HG03196 (cell line): ENCODE measurements around the gene USP35.

ENCODE experiments used
- ATAC-seq: cut with Tn5 transposase; IDR thresholded peaks from one replicate; pipeline ENCODE4 v1.9.1; 2021; ENCODE audit not compliant: unreplicated experiment

USP35 gene

DNA sequence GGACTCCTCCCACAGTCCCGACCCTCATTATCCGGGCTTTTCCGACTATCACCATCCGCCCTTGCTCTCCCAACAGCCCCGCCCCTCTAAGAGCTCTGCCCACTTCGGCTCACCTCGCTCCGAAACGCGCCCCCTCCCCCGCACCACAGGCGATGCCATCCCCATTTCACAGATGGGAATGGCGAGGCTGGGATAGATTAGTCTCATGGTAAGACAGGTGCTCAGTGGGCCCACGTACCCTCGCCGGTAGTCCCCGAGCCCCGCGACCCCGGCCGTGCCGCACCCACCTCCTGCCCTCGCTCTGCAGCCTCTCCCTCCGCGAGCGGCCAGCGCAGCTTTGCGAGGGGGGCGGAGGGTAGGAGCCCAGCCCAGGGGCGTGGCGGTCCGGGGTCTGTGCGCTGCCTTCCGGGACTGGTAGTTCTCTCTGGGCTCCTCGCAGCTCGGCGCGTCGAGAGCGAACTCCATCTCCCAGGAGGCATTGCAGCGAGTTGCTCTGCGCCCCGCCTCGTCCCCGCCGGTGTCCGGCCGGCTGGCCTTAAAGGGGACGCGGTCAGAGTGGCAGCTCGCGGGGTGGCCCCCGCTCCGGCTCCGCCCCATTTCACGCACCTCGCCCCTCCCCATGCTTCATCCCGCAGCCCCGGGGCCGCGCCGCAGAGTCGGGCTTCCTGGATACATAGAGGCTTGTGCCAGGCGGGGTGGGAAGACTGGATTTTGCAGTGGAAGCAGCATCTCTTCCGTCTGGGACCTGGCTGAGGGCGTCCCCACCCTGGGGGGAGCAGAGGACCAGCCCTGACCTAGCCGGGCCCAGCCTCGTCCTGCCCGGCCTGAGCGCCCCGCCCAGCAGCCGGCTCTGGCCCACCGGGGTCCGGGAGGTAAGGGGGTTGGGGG lies at the start of gene USP35, which contains the start of gene KCTD21:
USP35 (plus strand) TSS at position 634 of the 888 bp plus-strand sequence. CDS start 7,327 bp downstream, outside the sequence.
KCTD21 (minus strand) TSS at position 341 of the 888 bp plus-strand sequence. CDS start 14,072 bp downstream, outside the sequence.
- peak; percentile 95 for ATAC-seq

- peak; percentile 89 for ATAC-seq
Measured at GRCh38 chr11:78139422-78140391, 49.0 kb upstream of the USP35 start, which contains the start of gene ALG8. ALG8 (minus strand) TSS chr11:78139626; CDS start chr11:78139588, 38 bp downstream.

DNA sequence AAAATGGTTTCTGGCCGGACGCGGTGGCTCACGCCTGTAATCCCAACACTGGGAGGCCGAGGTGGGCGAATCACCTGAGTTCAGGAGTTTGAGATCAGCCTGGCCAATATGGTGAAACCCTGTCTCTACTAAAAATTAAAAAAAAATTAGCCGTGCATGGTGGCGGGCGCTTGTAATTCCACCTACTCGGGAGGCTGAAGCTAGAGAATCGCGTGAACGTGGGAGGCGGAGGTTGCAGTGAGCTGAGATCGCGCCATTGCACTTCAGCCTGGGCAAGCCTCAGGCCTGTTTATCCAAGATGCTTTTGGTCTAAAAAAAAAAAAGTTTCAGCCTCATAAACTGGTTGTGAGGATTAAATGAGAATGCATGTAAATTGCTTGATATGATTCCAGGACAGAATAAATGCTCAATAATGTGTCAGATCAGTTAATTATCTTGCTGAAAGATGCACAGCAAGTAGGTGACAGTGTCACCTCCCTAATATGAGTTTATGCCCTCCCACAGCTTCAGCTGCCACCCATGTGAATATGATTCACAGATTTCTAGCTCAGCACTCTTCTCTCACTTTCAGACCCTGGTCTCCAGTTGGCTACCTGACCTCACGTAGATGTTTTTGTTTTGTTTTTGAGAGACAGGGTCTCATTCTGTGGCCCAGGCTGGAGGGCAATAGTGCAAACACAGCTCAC lies 48.2 kb upstream of the USP35 start:
- no peak for ATAC-seq

GRCh38 chr11:78145511-78146025 lies 43.2 kb upstream of the USP35 start:
- no peak for ATAC-seq

GRCh38 chr11:78147807-78148206 lies 40.9 kb upstream of the USP35 start:
- ATAC-seq, result no peak

- no peak for ATAC-seq
Measured at GRCh38 chr11:78149646-78150045, 39.1 kb upstream of the USP35 start.

GRCh38 chr11:78150346-78150745 lies 38.4 kb upstream of the USP35 start:
- ATAC-seq, result no peak

- no peak for ATAC-seq
Measured at GRCh38 chr11:78150754-78151153, 38.0 kb upstream of the USP35 start.

DNA sequence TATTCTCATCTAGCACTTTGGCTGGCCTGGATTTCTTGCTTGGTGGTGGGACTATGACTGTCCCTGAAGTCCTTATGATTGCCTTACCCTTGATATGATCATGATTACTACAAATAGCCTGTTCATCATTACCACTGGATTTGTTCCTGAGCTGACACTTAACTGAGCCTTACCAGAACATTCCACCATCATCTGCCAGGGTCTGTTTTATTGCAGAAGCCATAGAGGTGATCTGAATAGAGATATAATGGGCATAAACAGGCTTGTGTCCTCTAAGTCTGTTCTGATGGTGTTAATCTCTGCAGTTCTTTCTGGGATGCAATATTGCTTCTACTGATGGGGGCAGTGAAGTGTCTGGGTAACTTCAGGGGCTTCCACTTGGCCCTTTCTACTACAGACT lies 36.9 kb upstream of the USP35 start:
- no peak for ATAC-seq

- no peak for ATAC-seq
Measured at GRCh38 chr11:78156127-78156844, 32.4 kb upstream of the USP35 start.

GRCh38 chr11:78158987-78159652 lies 29.6 kb upstream of the USP35 start:
- no peak for ATAC-seq

DNA sequence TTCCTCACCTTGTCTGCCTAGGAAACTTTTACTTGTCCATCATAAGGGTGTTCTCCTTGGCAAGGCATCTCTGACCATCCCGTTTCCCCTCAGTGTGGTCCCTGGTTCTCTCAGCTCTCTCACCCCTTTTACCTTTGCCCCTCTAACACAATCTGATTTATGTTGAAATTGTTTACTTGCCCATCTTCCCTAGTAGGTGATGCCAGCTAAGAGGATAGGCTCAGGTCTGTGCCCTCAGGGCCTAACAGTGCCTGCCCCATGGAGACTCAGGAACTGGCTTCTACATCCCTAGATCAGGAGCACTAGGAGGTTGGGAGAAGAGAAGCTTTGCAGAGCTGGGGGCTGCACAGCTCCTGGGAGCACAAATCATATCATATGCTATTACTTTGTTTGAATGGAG lies 28.2 kb upstream of the USP35 start:
- no peak for ATAC-seq

DNA sequence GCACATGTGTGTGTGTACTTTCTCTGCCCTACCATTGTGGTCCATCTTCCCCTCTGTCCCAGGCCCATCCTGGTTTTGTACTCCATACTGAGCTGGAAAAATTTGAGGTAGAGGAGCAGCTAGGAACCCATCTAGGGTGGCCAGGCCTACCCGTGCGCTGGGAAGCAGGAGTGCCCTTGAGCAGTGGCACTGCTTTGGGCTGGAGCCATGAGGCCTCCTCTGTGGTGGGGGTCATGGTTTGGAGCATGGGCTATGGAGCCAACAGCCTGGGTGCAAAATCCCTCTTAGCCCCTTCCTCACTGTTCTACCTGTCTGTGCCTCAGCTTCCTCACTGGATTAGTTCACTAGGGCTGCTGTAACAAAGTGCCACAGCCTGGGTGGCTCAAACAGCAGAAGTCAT lies 27.4 kb upstream of the USP35 start:
- ATAC-seq, result no peak

DNA sequence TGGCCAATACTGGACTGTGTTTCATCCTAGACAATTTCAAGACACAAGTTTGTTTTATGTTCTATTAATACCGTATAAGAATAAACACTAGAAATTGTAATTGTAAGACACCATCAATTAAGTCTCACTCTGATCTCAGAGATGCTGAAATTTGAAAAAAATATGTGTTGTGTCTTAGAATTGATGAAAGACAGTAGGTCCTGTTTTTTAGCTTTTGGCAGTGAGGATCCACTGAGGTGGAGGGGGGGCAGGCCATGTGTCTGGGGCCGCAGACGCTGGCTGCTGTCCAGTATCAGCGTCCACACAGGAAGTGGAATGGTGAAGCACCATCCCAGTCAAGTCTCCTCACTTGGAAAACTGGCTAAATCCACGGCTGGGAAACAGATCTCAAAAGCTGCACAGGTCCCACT lies 26.8 kb upstream of the USP35 start:
- ATAC-seq, result no peak

DNA sequence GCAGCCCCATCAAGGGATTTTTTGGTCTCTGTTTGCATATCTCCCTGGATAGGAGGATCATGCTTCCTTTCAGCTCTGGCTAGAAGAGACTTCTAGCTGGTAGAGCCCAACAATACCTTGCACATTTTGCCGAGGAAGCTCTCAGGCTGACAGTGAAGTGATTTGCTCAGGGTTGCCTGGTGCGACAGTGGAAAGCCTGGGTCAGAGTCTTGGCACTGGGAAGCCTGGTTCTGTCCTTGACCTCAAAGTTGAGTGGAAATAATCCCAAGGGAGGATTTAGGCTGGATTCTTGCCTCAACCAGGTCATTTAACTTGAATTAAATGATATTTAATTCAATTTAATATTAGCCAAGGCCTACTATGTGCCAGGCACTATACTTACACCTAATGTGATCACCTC lies 24.9 kb upstream of the USP35 start:
- no peak for ATAC-seq

DNA sequence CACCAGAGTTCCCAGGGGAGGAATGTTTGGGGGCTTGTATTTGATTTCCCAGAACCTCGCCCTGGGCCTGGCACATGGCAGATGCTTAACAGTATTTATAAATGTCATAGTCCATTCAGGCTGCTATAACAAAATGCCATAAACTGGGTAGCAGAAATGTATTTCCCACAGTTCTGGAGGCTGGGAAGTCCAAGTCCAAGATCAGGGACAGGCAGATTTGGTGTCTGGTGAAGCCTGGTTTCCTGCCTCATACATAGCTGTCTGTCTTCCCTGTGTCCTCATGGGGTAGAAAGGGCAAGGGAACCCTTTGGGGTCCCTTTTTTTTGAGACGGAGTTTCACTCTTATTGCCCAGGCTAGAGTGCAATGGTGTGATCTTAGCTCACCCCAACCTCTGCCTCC lies 24.2 kb upstream of the USP35 start:
- ATAC-seq, result no peak

DNA sequence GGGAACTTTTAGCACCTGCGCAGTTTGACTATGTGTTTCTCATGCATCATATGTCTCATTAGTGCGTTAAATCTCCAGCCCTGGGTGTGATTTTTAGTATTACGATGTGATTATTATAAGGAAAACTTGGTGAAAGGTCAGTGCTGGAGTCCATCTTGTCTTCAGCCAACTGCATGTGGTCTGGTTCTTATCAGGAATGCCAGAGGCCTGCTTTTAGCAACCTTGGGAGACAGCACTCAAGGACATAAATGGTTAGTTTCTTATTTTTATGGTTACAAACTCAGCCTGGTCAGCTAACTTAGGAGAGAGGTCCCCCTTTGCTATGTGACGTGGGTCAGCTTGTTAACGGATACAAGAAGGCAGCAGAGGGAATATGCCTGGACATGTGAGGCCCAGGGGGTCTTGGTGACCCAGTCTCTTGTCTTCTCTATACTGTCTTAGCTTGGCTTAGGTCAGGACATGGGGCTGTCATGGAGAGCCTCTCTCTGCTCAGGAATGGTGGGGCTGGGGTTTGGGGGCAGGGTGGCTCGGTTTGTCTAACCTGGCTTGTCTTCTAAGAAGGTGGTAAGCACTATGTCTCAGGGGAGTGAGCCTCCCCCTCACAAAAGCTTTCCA lies 21.8 kb upstream of the USP35 start:
- no peak for ATAC-seq

GRCh38 chr11:78168539-78169477 lies 19.9 kb upstream of the USP35 start:
- ATAC-seq, result no peak
